HG03175 (cell line): Measurements from ENCODE around the gene C11orf52.

ENCODE experiments used
- ATAC-seq: cut with Tn5 transposase; IDR thresholded peaks from one replicate; pipeline ENCODE4 v1.9.1; 2021; ENCODE audit warnings: mild to moderate bottlenecking, moderate library complexity; ENCODE audit not compliant: unreplicated experiment

C11orf52 gene

DNA sequence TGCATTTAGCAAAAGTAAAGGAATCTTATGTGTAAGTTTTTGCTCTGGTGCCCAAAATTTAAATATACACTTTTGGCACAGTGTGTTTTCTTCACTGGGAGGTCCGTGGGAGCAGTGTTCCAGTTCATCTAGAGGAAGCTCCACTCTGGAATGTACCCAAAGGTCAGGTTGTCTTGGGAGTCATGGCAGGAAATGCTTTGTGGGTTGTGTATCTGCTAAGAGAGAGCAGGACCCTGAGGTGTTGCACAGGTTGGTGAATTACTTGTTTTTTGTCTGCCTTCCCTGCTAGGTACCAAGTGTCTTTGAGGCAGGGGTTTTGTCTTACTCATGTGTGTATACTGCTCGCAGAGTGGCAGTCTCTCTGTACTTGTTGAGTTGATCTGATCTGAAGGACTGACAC lies 55.7 kb downstream of the C11orf52 start:
- ATAC-seq = no peak

- ATAC-seq = no peak
These were observed 56.5 kb downstream of the C11orf52 start for GRCh38 chr11:111975076-111975806.

GRCh38 chr11:111976119-111976766 lies 57.5 kb downstream of the C11orf52 start:
- ATAC-seq = no peak
